Tongue (tissue), 2 donors: Measurements from ENCODE around the gene HAUS2. TPM values are rescaled to one million over a fixed set of nuclear protein-coding genes. Genes with fewer than 3 reads are reported as not detected.
A peak's percentile ranks its signal among the peaks of the same experiment; 100 is the strongest.
"Not testable (repeated sequence)": the region's sequence is repeated elsewhere in the genome, so short reads cannot be mapped to it uniquely, and the experiment has no call there.

Experiments used
- DNase-seq: peaks from one replicate; pipeline ENCODE4 v3.0.0-alpha.2; 2015
- total RNA-seq: library from RNA; depleted of rRNA; stranded (reverse); fragments of >200 nt; gene quantifications from one replicate; pipeline ENCODE4 v1.2.3, GENCODE V29; 2014

Gene HAUS2
- total RNA-seq, 1 donor from 2014 or later, result 46.2 TPM

DNA sequence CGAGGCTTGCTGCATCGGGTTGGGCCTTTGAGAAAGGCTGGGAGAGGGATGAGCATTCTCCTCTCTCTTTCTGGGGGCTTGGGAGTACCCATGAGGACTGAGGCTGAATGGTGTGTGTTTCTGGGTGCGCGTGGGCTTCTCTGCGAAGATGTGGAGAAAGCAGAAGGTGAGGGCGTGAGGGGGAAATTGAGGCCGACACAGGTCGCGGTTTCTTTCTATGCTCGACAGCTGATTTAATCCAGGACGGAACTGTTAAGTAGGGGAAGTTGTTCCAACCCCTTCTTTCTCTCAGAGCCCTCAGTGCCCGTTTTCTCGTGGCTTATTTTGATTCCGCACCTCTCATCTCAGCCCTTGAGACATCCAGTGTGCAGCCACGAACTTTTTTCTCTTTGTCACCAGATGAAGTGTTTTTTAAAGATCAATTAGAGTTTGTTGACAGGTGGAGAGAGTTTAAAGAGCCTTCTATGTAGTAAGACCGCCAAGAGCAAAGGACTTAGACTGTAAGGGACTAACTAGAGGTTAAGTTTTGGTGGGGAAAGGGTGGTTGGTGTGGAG lies 27.5 kb downstream of the HAUS2 start:
- no peak for DNase-seq

DNA sequence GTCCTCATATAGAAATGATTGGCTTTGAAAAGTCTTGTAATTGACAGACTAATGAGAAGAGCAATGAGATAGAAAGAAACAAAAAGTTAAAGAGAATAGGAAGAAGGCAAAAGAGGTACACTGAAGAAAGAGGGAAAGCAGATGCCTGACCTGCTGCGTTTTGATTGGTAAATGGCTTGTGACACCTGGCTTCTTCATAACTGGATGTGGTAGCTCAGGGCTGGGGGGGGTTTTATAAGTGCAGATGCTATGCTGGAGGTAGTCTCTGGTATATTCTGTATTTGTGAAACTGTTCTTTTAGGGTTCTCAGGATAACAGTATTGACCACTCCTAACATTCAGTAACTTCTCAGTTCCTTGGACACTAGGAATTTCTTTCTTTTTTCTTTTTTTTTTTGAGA lies 28.1 kb downstream of the HAUS2 start:
- DNase-seq, result no peak

DNA sequence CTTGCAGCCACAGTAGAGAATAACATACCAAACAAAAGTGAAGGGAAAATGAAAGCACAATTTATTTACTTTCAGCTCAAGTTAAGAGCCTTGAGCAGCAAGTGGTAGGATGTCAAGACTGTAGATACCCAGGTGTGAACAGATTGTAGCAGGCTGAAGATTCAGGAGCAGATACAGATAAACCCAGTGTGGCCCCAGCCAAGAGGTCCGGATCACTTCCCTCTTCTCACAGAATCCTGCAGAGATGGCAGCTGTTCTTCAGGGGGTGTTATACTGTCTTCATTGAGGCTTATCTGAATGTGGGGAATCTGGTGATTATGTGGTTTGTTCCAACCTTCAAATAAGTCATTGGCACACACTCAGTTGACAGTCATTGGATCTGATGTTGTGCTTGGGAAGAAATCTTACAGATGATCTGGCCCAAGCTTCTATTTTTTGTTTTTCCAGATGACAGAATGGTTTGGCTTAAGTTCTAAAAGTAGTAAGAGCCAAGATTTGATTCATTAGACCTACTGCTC lies 28.9 kb downstream of the HAUS2 start:
- peak; percentile 74 for DNase-seq

DNA sequence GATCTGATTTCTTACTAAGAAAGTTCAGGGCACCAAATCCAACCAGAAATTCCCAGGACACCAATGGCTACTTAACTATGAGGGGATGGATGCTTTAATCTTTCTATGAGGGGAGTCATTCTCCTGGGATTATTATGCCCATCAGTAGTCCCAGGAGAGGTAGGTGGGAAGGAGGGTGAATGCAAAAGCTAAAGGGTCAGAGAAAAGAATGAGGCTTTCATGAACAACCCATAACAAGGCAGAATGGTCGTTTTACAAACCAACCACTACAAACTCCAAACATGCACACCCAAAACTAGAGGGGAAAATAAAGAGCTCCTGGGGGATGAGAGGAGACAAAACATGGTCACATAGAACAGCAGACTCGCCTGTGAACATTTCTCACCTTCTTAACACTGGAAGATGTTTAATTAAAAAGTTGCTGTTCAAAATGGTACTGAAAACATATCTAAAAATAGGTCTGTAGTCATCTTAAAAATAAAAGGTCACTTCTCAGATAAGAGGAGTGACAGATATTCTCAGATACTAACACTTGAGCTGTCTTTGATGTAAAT lies 30.4 kb downstream of the HAUS2 start:
- no peak for DNase-seq

DNA sequence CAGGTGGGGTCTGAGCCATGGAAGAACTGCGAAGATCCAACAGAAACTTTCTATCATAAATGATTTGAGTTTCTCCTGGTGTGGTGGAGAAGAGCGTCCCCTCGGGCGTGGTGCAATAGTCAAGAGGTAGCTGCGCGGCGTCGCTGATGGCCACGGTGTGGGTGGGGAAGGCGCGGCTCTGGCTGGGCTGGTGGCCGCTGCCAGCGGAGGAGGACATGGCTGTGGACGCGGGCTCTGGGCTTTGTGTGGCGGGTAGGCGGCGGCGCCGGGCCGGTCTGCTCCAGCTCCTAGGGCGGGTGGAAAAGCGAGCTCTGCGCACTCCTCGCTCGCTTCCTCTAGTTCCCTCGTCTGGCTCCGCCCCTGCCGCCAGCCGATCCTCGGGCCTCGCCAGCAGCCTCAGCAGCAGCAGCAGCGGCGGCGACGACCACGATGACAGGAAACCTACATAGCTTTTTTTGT lies 32.7 kb downstream of the HAUS2 start:
- peak; percentile 92 for DNase-seq

DNA sequence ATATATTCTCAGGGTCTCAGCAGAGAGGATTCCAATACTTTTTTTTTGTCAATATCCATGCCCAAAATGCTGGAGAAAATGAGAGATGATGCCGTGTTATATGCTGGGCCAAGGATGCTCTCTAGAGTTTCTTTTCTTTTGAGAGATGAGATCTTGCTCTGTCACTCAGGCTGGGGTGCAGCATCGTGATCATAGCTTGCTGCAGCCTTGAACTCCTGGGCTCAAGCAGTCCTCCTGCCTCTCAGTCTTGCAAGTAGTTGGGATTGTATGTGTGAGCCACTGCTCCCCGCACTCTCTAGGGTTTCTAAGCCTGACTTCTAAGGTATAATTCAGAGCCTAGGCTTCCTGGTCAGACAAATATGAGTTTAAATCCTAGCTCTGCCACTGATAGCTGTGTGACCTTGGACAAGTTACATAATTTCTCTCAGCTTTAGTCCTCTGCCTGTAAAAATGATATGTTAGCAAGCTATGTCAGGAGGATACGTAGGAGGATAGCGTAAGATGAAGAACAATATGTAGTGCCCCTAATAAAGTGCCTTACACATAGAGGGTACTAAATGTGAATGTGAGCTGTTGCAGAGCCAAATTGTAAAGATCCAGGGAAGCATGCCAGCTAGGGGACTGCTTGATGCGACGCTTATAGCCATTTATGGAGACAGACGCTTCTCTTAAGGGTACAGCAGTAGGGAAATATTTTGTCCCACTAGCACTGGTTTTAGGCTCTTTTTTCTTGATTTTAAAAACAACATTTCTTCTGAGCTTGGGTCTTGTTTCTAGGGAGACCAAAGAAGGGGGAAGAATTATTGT lies 34.1 kb downstream of the HAUS2 start:
- peak; percentile 35 for DNase-seq

DNA sequence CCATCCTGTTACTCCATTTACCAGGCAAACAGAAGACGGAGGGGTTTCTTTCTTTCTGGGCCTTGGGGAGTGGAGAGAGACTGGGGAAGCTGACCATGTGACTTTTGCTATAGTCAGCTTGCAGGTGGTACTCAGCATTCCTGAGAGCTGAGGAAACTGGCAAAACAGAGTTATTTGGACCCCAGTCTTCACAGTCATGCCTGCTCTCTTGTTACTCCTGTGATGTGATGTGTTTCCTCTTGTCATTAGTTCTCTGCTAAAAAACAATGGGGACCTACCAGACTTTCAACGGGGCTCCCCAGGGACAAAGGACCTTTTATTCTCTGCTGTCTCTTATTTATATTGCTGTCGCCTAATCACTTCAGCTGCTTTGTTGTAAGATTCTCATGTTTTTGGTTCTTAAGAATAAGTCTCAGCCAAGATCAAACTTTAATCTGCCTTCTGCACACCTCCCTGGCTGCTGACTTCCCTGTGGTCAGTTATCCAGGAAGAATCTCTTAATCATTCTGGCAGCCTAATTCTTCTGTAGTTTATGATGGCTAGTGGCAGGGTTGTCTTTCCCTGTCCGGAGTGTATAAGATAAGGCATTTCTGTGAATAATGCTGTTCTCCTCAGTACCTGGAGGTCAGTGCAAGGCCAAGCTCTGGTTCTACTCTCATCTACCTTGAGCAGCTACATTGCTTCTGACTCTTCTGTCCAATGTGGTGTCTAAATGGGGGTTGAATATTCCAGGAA lies 35.6 kb downstream of the HAUS2 start:
- no peak for DNase-seq

DNA sequence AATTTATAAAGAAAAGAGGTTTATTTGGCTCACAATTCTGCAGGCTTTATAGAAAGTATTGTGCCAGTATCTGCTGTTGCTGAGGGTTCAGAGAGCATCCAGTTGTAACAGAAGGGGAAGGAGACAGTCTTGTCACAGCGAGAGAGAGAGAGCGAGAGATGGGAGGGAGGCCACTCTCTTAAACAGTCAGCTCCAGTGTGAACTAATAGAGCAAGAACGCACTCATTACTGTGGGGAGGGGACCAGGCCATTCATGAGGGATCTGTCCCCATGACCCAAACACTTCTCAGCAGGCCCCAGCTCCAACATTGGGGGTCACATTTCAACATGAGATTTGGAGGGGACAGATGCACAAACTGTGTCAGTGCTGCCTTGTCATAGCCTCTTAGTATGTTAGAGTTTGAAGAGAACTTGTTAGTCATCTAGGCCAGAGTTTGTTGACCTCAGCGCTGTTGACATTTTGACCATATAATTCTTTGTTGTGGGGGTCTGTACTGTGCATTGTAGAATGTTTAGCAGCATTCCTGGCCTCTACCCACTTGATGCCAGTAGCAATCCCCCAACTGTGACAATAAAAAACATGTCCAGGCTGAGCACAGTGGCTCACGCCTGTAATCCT lies 42.1 kb downstream of the HAUS2 start:
- no peak for DNase-seq

DNA sequence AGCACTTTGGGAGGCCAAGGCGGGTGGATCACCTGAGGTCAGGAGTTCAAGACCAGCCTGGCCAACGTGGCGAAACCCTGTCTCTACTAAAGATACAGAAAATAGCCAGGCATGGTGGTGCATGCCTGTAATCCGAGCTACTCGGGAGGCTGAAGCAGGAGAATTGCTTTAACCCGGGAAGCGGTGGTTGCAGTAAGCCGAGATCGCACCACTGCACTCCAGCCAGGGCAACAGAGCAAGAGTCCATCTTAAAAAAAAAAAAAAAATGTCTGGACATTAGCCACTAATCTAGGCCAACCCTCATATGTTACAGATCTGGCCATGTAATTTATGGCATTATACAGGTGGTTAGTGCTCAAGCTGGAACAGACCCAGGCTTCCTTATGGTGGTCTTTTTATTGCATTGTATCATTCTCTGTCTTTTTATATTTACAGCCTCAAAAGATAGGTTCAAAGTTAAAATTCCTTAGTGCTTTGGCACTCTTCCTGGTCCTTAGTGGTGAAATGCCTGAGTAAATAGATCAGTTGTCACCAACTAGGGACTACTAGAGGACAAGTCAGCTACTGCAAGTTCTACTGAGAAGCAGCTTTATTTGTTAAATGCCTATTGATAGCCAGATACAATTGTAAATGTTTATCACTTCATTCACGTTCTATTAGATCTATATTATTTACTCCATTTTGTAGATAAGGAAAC lies 42.7 kb downstream of the HAUS2 start:
- no peak for DNase-seq

DNA sequence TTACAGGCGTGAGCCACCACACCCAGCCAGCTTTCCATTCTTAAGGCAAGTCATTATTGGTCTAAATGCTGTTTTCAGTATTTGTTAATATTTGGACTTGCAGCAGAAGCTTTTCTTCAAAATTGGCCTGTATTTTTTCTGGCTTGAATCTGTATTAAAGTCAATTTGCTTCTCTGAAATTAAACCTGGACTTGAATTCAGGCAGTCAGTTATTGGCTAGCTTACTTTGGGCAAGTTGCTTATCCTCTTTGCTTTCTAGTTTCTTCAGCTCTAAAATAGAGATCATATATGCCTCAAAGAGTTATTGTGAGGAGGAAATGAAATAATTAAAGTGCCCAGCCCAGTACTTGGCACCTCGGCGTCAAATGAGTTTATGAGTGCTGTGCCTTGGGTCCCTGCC lies 44.1 kb downstream of the HAUS2 start:
- no peak for DNase-seq

DNA sequence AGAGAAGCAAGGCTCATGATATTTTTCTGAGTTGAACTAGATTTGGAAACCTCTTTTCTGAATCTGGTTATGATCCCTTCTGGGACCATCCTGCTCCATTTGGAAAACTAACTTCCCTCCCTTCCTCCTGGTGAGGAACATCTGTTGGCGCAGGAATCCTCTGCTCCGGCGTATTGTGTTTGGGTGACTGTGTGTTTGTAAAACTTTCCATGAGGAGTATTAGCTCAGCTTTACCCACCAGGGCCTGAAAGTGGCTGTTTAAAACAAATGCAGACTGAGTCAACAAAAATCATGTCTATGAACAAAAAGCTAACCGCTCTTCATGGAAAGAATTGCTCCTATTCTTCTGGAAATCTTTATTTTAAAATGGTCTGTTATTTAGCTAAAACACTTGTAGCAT lies 44.5 kb downstream of the HAUS2 start:
- DNase-seq, result peak; percentile 79

DNA sequence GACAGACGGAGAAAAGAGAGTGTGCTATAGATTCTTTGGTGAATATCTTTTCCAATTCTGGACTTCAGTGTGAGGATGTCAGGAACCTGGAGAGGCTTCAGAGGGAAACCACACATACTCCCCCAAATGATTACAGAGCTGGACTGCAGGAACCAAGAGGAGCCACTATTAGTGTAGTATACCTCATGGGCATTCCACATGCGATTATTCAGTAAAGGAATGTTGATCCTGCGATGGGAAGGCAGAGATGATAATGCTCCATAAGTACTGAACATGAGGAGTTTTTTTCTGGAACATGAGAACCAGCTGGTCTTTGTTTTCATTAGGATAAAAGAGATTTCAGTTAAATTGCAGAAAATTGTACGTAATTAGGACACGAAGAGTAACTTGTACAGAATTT lies 45.5 kb downstream of the HAUS2 start:
- no peak for DNase-seq

DNA sequence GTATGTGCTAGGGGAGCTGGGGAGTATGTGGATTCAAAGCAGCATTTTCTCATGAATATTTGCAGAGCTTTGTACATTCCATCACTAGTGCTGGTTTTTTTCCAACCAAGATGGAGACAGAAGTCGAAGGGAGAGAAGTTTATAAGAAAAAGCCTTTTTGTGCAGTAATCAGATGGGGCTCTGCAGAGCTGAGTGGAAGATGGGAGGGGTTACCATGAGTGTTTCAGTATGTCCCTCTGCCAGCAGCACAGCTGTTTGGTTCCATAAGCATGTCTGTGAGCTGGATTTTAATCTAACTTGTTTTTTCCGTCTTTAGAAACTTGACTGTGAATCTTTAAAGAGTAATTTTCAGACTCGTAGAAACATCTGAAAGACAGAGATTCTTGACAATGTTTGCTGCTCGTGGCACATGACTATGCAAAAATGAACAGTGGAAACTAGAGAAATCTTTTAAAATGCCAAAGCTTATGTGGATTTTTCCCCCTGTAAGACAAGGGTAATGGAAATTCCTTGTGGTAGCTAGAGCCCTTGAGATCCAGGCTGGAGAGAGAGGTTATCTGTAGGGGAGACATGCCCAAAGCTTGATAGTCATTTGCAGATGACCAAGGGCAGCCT lies 47.1 kb downstream of the HAUS2 start:
- DNase-seq, result peak; percentile 93

DNA sequence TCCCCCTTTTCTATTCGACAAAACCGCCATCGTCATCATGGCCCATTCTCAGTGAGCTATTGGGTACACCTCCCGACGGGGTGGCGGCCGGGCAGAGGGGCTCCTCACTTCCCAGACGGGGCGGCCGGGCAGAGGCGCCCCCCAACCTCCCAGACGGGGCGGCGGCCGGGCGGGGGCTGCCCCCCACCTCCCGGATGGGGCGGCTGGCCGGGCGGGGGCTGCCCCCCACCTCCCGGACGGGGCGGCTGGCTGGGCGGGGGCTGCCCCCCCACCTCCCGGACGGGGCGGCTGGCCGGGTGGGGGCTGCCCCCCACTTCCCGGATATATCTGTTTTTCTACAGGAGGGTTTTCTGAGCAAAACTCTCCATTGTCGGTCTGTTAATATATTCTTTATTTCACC lies 52.7 kb downstream of the HAUS2 start:
- not testable (repeated sequence) for DNase-seq

DNA sequence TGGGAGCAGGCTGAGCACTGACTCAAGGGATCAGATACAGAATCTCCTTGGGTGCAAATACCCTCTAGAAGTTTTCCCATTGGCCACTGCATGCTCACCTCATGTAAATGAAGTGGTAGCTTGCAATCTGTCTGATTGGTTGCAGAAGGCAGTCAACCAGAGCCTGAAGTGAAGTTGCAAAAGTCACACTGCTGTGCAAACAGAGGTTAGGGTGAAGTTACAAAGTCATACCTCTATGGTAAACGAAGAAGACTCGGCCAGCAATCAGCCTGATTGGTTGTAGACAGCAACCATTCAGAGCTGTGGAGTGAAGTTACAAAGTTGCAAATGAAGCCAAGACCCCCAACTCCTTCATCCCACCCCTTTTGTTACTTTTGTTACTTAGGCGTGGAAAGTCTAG lies 53.9 kb downstream of the HAUS2 start:
- DNase-seq, result no peak

DNA sequence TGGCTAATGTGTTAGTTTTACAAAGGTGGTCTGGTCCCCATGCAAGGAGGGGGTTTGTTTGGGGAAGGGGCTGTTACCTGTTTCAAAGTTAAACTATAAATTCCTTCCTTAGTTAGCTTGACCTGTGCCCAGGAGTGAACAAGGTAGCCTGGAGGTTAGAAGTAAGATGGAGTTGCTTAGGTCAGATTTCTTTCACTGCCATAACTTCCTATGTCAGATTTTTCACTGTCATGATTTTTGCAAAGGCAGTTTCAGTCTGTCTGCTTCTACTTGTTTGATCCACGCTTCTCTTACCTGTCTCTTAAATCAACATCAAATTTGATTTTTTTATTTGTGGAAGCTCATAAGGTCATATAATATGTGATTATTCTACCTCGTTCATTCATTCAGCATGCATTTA lies 55.3 kb downstream of the HAUS2 start:
- no peak for DNase-seq

DNA sequence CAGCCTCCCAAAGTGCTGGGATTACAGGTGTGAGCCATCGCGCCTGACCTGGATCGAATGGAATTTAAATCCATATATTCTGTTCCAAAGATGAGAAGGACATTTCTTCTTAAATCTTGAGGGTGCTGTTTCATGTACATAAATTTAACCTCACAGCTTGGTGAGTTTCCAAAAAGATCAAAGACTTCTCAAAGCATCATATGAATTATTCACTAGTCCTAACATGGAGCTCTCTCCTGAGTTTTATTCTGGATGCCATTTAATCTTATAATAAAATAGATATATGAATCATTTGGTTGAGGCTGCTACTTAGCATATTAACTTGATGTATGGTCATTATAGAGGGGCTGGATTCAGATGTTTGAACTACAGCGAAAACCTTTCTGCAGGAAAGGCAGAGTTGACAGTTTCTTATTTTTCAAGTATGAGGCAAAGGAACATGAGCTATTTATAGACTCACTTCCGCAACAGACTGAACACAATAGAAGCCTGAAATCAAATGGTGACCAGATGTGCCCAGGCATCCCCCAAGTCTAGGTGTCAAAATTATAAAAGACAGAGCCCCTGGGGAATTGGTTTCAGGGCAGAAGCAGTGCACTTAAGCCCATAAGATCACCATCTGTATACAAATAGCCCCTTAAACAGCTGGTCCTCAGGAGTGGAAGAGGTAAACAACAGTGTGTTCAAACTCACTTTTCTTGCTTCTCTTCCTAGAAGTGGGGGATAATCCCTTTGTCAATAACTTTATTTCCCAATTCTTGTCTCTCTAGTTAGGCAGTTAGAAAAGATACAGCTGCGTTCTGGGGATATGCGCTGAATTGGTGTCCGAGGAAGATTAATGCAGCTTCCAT lies 56.5 kb downstream of the HAUS2 start:
- DNase-seq, result peak; percentile 83

DNA sequence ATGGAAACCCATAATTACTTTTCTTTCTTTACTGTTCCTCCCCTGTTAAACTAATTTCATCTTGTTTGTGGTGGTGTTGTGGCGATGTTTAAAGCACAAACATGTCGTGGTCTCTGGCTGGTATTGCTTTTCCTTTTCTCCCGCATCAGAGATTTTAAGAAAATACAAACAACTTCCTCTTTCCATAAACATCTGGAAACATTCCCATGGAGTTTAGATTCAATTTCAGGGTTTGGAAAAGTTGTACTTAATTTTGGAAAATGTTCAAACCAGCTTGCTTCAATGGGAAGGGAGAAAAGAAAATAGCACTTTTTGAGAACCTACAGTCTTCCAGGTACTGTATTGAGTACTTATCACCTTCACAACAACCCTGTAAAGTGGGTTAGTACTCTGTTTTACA lies 57.2 kb downstream of the HAUS2 start:
- DNase-seq, result peak; percentile 32

DNA sequence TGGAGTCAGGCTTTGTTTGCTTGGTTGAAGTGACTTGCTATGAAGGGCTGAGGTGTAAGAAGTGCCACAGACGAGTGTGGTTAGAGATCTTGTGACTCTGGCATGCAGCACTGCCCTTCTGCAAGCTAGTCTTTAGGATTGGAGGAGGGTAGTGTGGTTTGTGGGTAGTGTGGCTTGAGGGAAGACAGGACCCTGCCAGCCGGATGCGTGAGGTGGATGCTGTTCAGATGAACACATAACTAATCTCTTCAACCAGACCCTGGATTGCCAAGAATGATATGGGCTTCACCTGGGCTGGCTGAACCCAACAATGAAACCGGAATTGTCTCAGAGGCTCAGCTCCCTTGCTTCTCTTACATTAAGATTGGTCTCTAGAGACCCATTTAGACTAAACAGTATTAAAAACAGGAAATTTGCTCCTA lies 59.5 kb downstream of the HAUS2 start:
- DNase-seq, result no peak
